ENCODE data around the gene SPATA6.

DNA sequence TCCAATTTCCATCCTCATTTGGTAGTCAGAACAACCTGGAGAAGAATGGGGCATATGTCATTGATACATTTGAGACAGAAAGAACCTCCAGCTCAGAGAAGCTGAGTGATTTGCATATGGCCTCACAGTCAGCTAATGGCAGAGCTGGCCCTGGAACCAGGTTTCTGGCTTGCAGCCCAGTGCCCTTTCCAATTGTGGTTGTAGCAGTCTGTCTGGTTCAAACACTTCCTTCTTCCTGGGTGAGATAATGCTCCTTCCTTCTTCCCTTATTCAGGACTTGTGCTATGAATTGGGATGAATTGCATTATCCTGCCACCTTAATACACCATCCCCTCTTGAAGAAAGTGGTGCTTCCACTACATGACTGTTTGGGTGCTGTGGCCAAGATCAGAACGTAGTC is 225.3 kb downstream of the SPATA6 start:
- TF ChIP-seq ZFP41 (tag by site-specific recombination; IDR thresholded peaks at IDR 0.05; ENCODE audit: borderline replicate concordance) = no peak
- TF ChIP-seq, protein P1, sequence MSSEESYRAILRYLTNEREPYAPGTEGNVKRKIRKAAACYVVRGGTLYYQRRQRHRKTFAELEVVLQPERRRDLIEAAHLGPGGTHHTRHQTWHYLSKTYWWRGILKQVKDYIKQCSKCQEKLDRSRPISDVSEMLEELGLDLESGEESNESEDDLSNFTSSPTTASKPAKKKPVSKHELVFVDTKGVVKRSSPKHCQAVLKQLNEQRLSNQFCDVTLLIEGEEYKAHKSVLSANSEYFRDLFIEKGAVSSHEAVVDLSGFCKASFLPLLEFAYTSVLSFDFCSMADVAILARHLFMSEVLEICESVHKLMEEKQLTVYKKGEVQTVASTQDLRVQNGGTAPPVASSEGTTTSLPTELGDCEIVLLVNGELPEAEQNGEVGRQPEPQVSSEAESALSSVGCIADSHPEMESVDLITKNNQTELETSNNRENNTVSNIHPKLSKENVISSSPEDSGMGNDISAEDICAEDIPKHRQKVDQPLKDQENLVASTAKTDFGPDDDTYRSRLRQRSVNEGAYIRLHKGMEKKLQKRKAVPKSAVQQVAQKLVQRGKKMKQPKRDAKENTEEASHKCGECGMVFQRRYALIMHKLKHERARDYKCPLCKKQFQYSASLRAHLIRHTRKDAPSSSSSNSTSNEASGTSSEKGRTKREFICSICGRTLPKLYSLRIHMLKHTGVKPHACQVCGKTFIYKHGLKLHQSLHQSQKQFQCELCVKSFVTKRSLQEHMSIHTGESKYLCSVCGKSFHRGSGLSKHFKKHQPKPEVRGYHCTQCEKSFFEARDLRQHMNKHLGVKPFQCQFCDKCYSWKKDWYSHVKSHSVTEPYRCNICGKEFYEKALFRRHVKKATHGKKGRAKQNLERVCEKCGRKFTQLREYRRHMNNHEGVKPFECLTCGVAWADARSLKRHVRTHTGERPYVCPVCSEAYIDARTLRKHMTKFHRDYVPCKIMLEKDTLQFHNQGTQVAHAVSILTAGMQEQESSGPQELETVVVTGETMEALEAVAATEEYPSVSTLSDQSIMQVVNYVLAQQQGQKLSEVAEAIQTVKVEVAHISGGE (tag by site-specific recombination; conservative IDR thresholded peaks at IDR 0.05; ENCODE audit: low read depth) = no peak
- no peak for TF ChIP-seq ZNF140 (tag by site-specific recombination; IDR thresholded peaks at IDR 0.05)
- TF ChIP-seq, protein P2, sequence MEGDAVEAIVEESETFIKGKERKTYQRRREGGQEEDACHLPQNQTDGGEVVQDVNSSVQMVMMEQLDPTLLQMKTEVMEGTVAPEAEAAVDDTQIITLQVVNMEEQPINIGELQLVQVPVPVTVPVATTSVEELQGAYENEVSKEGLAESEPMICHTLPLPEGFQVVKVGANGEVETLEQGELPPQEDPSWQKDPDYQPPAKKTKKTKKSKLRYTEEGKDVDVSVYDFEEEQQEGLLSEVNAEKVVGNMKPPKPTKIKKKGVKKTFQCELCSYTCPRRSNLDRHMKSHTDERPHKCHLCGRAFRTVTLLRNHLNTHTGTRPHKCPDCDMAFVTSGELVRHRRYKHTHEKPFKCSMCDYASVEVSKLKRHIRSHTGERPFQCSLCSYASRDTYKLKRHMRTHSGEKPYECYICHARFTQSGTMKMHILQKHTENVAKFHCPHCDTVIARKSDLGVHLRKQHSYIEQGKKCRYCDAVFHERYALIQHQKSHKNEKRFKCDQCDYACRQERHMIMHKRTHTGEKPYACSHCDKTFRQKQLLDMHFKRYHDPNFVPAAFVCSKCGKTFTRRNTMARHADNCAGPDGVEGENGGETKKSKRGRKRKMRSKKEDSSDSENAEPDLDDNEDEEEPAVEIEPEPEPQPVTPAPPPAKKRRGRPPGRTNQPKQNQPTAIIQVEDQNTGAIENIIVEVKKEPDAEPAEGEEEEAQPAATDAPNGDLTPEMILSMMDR (tag by site-specific recombination; IDR thresholded peaks at IDR 0.05) = no peak
- no peak for TF ChIP-seq KLF9 (tag by site-specific recombination; IDR thresholded peaks at IDR 0.05; ENCODE audit: low read depth)
- TF ChIP-seq ZNF223 (tag by site-specific recombination; IDR thresholded peaks at IDR 0.05) = no peak
- no peak for TF ChIP-seq ZNF350 (tag by site-specific recombination; IDR thresholded peaks at IDR 0.05)
- TF ChIP-seq, protein P3, sequence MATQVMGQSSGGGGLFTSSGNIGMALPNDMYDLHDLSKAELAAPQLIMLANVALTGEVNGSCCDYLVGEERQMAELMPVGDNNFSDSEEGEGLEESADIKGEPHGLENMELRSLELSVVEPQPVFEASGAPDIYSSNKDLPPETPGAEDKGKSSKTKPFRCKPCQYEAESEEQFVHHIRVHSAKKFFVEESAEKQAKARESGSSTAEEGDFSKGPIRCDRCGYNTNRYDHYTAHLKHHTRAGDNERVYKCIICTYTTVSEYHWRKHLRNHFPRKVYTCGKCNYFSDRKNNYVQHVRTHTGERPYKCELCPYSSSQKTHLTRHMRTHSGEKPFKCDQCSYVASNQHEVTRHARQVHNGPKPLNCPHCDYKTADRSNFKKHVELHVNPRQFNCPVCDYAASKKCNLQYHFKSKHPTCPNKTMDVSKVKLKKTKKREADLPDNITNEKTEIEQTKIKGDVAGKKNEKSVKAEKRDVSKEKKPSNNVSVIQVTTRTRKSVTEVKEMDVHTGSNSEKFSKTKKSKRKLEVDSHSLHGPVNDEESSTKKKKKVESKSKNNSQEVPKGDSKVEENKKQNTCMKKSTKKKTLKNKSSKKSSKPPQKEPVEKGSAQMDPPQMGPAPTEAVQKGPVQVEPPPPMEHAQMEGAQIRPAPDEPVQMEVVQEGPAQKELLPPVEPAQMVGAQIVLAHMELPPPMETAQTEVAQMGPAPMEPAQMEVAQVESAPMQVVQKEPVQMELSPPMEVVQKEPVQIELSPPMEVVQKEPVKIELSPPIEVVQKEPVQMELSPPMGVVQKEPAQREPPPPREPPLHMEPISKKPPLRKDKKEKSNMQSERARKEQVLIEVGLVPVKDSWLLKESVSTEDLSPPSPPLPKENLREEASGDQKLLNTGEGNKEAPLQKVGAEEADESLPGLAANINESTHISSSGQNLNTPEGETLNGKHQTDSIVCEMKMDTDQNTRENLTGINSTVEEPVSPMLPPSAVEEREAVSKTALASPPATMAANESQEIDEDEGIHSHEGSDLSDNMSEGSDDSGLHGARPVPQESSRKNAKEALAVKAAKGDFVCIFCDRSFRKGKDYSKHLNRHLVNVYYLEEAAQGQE (tag by site-specific recombination; IDR thresholded peaks at IDR 0.05) = no peak
